Measurements from ENCODE around the gene DRD3.

Gene DRD3

DNA sequence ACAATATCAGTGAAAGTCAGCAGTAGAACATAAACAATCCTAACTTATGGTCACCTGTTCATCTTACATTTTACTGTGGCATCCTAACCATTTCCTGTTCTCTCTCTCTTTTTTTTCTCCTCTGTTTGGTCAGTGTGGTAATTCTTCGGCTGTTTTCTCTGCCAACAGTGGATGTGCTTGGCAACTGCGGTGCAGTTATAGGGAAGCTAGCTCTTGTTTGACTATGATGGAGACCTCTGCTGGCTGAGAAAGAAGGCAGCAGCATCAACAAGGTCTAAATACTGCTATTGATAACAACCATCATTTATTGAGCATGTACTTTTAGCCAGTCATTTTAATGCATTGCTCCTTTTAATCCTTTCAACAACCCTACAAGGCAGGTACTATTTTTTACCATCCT, 723 bp upstream of the DRD3 start:
- no peak for DNase-seq (ENCODE audit: low spot score)

DNA sequence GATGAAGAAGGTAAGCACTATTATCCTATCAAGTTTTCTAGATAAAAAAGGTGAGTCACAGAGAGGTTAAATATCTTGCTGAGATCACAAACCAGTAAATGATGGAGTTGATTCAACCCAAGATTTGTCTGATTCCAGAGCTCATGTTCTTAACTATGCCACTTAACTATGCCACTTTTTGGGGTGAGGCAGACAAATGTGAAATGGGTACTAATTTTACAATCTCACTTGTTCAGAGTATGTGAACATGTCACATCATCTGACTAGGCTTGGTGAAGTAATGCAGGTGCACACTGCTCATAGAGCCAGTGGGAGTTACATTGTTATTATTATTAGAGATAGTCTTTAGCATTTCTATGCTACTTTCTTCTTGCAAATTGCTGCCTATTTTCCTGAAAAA, 2.0 kb downstream of the DRD3 start:
- no peak for DNase-seq (ENCODE audit: low spot score)

DNA sequence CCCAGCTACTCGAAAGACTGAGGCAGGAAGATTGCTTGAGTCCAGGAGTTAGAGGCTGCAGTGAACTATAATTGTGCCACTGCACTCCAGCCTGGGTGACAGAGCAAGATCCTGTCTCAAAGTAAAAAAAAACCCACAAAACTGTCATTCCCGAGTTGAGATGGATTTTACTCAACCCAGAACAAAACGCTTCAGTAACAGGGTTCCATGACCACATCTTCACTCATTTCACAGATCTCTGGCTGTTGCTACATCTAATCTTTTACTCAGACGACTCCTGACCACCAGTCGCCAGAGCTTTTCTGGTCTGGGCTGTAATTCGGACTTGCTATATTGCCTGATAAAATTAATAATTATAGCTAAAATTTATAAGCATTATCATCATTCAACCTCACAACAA, 2.4 kb downstream of the DRD3 start:
- no peak for DNase-seq (ENCODE audit: low spot score)

DNA sequence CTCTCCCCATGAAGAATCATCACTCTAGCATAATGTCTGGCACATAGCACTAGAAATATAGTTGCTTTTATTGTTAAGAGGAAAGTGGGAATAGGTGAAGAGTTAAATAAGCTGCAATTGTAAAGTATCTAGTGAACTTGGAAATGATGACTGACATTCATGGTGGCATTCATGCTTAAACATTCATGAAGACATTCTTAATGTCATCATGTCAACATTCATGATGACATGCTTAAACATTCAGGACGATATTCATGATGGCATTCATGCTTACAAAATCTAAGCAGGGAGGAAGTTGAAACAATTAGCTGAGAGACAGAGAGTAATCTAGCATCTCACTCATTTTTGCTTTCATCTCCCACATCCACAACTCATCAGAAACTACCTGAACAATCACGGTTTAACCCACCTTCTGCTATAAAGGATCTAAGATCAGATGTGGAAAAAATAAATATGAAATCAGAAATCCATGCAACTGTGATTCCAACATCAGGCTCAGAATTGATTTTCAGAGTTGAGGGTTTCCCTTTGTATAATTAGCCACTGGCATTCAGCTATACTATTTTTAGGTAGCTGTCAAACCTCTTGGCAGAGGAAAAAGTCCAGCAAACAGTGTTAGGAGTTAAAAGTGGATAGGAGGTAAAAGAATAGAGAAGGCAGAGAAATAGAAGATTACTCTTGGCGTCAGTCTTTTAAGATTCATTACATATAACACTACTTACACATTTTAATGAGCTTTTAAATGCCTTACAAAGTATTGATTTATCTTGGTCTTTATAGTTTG, 3.5 kb downstream of the DRD3 start:
- no peak for DNase-seq (ENCODE audit: low spot score)

DNA sequence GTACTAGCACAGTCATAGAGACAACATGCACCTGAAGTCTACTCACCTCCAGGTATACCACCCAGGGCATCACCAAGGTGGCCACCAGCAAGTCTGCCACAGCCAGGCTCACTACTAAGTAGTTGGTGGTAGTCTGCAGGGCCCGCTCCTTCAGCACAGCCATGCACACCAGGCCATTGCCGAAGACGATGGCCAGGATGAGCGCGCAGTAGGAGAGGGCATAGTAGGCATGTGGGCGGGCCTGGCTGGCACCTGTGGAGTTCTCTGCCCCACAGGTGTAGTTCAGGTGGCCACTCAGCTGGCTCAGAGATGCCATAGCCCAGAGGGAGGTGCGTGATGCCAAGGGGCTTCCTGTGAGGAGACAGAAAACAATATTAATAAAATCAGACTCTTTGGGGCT, 7.2 kb downstream of the DRD3 start:
- no peak for DNase-seq (ENCODE audit: low spot score)

DNA sequence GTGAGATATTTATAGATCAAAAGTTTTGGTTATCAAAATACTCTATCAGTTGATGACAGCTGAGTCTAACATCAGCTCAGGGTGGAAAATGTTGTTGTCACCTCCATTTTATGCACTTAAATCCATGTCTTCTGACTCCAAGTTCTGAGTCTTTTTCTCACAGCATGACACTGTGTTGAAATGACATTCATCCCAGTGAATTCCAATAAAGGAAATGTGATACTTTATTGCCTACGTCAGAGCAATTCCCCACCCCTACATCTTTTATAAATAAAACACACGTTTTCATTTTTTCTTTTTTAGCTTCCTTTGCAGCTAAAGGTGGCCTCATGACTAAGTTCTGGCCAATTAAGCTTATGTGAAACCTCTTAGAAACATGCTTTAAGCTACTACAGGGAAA, 10.7 kb downstream of the DRD3 start:
- DNase-seq (ENCODE audit: low spot score): no peak

DNA sequence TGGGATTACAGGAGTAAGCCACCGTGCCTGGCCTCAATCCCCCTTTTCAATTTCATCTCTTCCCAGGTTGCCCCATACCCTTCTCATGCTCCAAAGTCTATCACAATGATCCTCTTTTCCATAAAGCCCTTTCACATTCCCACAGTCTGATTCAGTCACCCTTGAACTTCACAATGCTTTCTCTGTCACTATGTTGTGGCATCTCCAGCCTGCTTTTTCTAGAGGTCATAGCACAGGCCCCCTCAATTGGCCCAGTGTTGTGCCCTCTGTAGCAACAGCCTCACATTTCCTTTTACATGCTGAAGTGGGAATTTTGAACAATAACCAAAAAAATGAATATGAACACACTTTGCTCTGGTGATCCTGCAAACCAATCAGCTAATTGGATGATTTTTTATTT, 21.5 kb downstream of the DRD3 start:
- DNase-seq (ENCODE audit: low spot score): no peak

DNA sequence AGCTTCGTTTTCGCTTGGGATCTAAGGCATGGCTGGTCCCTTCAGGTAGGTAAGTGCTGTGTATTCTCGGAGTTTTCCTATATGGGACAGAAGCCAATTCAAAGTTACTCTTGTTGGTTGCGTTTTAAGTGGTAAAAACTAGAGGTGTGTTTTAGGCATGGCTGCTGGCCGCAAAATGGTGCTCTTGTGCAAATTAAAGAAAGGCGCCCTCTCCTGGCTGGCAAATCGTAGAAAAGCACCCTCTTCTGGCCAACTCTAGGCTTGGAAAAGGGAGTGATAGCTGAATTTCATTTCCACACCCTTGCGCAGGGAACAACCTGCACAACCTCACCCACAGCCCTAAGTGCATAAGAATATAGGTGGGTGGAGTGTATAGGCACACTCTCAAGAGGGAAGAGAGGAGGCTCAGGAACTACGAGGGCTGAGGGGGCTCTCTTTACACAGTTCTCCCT, 23.5 kb downstream of the DRD3 start:
- DNase-seq (ENCODE audit: low spot score): no peak

DNA sequence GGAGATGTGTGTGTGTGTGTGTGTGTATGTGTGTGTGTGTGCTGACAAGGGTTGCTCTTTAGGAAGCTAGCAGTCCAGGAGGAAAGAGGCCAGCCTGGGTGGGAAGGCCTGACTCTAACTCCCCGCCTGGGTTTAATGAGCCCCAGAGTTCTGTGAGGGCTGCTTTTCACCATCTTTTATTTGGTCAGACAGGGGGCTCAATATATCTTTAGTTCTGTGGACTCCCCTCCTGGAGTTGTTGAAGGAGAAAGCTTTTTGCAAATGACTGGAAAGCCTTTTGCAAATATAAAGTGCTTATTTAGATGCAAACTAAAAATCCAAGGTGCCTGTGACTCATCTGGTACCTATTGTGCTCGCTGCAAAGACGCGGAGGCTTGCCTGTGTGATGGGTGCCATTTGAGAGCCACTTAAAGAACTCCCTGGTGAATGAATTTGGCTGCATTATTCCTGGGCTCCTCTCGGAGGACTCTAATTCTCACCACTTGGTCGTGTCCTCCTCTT, 24.5 kb downstream of the DRD3 start:
- no peak for DNase-seq (ENCODE audit: low spot score)

DNA sequence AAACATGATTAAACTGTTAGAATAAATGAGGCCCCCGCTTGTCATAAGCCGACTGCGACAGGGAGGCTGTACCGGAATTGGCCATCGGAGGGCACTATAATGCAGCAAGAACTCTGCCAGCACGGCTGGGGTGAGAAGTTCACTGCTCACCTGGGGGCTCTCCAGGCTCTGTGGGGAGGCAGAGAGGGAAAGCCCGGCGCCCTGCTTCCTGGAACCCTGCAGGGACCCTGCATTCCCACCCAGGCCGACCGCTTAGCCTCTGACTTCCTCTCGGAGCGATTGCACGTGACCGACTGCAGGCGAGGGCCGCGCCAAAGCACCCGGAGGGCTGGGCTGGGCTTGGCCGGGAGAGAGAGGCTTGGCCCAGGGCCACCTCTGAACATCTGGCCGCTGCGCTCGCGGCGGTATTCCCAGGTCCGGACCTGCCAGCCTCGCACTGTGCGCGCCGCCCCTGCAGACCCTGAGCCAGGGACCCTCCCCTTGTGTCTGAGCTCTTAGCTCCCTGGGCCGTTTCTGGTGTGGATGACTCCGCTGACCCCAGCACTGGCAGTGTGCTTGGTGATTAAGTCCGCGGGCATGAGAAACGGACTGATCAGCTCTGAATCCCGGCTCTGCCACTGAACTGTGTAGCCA, 26.2 kb downstream of the DRD3 start:
- DNase-seq (ENCODE audit: low spot score): peak; percentile 54

DNA sequence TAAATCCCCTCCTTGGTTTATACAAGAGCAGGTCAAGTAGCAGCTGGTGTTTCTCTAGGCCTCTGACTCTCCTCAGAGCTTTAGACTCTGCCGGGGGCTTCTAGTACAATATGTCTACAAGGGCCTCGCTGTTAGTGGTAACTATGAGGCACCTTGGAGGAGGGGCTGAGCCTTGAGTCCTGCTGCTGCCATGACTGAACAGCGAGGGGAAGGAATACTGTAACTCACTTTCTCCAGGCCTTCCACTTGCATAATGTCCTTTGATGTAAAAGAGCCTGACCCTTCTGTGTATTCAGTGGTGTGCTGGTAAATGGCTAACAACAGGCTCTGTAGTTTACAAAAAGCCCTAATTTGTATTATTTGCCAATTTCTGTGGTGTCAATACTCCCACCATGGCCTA, 27.8 kb downstream of the DRD3 start:
- no peak for DNase-seq (ENCODE audit: low spot score)

DNA sequence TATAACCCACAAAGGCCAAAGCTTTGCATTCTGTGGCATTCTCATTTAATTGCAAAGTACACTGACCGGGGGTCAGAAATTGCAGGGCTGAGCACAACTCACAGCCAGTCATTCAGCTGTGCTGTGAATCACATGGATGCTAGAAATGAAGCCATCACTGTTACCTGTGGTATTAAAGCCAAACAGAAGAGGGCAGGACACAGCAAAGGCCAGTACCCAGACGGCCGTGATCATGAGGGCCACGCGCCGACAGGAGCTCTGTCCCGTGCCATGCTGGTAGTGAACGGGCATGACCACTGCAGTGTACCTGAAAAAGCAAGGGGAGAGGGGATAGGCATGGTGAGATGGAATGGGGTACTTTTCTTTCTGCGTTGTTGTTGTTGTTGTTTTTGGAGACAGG, 31.6 kb downstream of the DRD3 start:
- no peak for DNase-seq (ENCODE audit: low spot score)

DNA sequence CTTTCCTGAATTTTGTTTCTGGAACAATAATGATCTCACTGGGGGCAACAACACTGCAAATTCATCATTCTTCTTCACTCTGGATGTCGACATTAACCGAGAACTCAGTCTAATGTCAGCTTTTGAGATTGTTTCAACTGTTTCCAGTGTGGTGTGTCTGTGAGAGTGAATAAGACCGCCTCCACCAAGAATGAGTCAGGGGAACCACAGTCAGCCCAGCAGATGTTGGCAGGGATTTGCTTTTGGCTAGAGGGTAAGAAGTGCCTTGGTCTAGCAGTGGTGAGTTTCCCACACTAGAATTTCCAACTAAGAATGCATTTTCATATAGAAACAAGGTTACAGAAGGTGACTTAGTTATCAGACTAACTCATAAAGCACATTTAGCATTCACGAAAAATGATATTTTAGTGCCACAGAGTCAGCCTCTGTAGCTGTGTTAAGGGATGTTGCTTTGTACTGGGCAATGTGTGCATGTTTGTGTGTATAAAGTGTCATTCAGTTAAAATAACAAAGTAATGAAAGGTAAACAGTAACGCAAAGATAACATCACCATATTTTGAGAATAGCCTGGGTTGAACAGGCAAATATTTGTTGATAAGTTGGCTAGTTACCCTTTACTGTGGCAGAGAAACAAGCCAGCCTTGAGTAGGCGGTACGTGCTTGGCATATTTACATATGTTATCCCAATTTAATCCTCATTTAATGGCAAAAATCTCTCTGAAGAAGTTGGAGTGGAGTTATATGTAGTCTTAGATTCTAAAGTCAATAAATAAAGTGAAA, 33.8 kb downstream of the DRD3 start:
- DNase-seq (ENCODE audit: low spot score): peak; percentile 86

DNA sequence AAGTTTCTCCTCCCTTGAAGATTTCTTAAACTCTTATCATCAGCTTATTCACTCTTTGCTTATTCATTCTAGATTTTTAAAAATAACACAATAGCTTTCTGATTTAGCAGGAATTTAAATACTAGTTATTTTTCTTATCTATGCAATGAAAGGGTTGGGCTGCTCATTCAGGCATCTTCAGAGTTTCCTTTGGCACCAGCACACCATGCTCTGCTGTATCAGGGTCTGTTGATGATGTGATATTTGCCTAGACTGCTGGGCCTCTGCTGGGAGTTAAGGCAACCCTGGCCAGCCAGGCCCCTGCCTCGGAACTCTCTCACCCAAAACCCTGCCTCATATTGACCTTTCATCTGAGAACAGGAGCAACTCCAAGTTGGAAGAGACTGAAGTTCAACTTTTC, 35.0 kb downstream of the DRD3 start:
- no peak for DNase-seq (ENCODE audit: low spot score)

DNA sequence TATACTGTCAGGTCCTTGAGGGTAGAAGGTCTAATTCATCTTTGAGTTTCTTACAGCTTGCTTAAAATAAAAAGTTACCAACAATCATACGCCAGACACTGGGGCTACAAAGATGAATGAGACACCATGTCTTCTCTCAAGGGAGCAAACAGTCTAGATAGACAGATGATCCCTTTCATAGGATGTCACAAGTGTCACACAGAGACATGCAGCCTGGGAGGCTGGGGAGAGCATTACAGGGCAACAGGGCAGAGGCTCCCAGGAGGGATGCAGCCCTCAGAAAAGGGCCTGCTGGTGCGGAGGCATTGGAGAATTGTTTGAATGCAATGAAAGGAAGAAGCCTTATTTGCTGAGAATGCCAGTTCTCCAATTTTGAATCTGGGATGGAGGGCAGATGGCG, 39.0 kb downstream of the DRD3 start:
- no peak for DNase-seq (ENCODE audit: low spot score)

DNA sequence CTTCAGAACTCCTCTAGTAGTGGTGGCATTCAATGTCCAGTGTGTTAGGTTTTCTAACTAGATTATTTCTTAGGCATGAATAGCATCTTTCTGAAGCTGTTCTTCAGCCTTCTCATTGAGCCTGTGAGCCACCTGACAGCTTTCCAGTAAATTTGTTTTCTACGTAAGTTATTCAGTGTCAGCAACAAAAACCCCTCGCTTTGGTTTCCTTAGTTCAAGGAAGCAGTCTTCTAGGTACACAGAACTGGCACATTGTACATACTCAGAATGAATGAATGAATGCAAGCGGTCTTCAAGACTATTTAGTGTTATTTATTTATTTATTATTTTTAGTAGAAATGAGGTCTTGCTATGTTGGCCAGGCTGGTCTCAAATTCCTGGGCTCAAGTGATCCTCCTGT, 44.9 kb downstream of the DRD3 start:
- no peak for DNase-seq (ENCODE audit: low spot score)

DNA sequence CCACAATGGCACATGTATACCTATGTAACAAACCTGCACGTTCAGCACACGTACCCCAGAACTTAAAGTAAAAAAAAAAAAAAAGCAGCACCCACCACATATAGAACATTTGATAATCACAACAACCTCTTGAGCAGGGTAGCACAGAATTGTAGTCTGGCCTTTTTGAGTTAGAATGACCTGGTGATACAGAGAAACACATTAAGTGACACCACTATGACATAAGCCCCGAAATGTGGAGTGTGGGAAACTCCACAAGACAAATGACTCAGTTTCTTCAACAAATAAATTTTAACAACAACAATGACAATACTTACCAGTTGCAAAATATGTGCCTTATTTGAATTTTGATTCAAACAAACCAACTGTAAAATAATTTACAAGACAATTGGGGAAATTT, 46.4 kb downstream of the DRD3 start:
- no peak for DNase-seq (ENCODE audit: low spot score)

DNA sequence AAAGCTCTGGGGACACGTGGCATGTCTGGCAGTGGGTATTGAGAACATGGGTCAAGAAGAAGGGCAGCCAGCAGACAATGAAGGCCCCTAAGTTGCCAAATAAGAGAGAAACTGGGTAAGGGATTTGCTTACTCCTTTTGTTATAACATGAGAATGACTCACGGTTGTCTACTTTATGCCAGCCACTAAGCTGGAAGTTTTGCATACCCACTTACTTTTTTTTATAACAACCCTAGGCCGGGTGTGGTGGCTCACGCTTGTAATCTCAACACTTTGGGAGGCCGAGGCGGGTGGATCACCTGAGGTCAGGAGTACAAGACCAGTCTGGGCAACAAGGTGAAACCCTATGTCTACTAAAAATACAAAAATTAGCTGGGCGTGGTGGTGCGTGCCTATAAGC, 50.0 kb downstream of the DRD3 start:
- DNase-seq (ENCODE audit: low spot score): no peak

DNA sequence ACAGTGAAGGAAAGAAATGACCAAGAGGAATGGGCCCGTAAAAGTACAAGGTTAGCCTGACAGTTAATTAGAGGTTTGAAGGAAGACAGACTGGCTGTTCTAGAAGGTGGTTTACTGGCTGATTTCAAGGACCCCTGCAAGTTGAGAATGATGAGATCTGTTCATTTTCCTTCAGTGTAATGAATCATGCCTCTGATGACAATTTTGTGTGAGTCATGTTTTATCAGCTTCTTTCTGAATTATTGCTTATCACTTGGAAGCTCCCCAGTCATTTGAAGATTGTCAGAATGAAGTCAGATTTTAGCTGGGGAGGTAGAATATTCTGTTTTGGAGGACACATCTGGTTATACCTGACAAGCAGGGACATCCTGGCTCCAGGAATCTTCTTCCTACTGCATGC, 50.6 kb downstream of the DRD3 start:
- no peak for DNase-seq (ENCODE audit: low spot score)

DNA sequence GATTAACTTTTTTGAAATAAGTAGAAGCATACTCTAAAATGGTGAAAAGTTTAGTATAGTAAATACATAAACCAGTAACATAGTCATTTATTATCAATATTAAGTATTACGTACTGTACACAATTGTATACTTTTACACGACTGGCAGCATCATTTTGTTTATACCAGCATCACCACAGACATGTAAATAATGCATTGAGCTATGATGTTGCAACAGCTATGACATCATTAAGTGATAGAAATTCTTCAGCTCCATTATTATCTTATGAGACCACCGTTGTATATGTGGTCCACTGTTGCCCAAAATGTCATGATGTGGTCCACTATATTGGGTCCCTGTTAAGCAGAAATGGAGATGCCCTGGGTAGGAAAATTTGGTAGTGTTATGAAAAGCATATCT, 51.3 kb downstream of the DRD3 start:
- no peak for DNase-seq (ENCODE audit: low spot score)

DNA sequence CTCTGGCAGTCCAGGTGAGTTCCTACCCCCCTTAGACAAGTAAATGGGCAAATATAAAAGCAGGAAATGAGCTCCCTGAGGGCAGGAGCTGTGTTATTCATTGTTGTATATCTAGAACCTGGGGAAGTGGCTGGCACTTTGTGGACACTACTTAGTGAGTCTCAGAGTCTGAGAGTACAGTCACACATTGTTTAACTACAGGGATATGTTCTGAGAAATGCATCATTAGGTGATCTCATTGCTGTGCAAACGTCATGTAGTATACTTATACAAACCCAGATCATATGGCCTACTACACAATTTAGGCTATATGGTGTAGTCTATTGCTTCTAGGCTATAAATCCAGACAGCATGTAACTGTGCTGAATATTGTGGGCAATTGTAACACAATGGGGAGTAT, 52.4 kb downstream of the DRD3 start:
- no peak for DNase-seq (ENCODE audit: low spot score)

DNA sequence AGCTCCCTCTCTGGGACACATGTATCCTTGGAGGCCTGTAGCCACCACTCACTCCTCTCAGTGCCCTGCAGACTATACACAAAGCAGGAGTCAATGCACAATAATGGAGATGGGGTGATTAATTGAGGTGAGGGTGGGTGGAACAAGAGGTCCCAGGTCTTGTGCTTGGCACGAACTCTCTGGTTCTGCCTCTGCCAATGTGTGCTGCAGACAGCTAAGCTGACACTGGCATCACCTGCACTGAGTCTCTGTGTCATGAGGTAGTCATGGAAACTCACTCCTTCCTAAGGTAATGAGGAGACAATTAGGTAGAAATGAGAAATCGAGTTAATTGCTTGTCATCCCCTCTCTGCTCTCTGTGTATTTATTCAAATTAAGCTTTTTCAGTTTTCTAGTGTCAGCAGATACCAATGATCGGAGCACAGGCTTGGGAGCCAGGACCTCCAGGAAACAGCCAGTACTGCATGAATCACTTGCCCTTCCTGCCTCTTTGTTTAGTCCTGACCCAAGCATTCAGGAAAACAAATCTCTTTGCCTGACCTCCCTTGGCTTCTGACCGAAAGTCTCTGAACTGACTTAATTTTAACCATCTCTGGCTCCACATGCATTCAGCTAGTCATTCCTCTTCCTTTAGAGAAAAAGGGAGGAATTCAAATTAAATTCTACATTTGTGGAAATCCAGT, 56.7 kb downstream of the DRD3 start:
- peak; percentile 31 for DNase-seq (ENCODE audit: low spot score)

All from hepatic stellate cell (primary cell).